GM12892 (cell line): Measurements from ENCODE around the gene WFDC6. TPM values are rescaled to one million over a fixed set of nuclear protein-coding genes. Genes with fewer than 3 reads are reported as not detected.
"Not testable (repeated sequence)": the region's sequence is repeated elsewhere in the genome, so short reads cannot be mapped to it uniquely, and the experiment has no call there.

Source experiments
- DNase-seq: peaks from one replicate; pipeline ENCODE4 v3.0.0; 2011; ENCODE audit not compliant: insufficient read length
- FAIRE-seq: peaks from 2 replicates; lab custom pipeline; 2011; peaks lifted over from hg19 to GRCh38; lab: Jason Lieb, UNC
- POLR2A ChIP-seq: IDR thresholded peaks from 2 replicates; pipeline ENCODE4 v1.6.1; 2011; ENCODE audit warnings: low read depth, low read length, control low read depth
- POLR2AphosphoS5 ChIP-seq: IDR thresholded peaks from 2 replicates; pipeline ENCODE4 v1.6.1; 2011; ENCODE audit warnings: low read depth, low read length, control low read depth
- TAF1 ChIP-seq: IDR thresholded peaks from 2 replicates; pipeline ENCODE4 v1.6.1; 2011; ENCODE audit warnings: low read depth, mild to moderate bottlenecking, control low read depth, low read length, borderline replicate concordance
- polyA plus RNA-seq: library from polyadenylated mRNA; unstranded; fragments of >200 nt; gene quantifications from one replicate; pipeline ENCODE4 v1.2.1, GENCODE V29; 2012; ENCODE audit warnings: missing spikeins, inconsistent platforms; ENCODE audit not compliant: missing spikeins

WFDC6 gene
- polyA plus RNA-seq = not detected

- no peak for FAIRE-seq
Observed at GRCh38 chr20:45539382-45539781, at the start of gene WFDC6. WFDC6 (minus strand) TSS chr20:45539482; CDS start chr20:45539407, 75 bp downstream.

GRCh38 chr20:45588800-45589199, 49.5 kb upstream of the WFDC6 start:
- DNase-seq (no peak), FAIRE-seq (no peak)
- TF ChIP-seq TAF1 (no peak), POLR2A (no peak), POLR2AphosphoS5 (no peak)

More at GRCh38 chr20:45539382-45539781, at the start of gene WFDC6:
- no peak for DNase-seq
- TF ChIP-seq POLR2A = no peak
- TF ChIP-seq TAF1 = no peak
- no peak for TF ChIP-seq POLR2AphosphoS5

- FAIRE-seq, DNase-seq: not testable (repeated sequence)
Observed at GRCh38 chr20:45585986-45586385, 46.7 kb upstream of the WFDC6 start.

GRCh38 chr20:45584294-45584693, 45.0 kb upstream of the WFDC6 start:
- not testable (repeated sequence) for DNase-seq, FAIRE-seq

GRCh38 chr20:45583502-45583901, 44.2 kb upstream of the WFDC6 start:
- DNase-seq = no peak
- FAIRE-seq = no peak
- TF ChIP-seq TAF1 (no peak), POLR2A (no peak), POLR2AphosphoS5 (no peak)

- DNase-seq (no peak), FAIRE-seq (no peak)
Observed at GRCh38 chr20:45581702-45582101, 42.4 kb upstream of the WFDC6 start.

GRCh38 chr20:45579184-45579583, 39.9 kb upstream of the WFDC6 start, which contains the start of gene WFDC8:
WFDC8 (minus strand) TSS chr20:45579284; CDS start chr20:45579247, 37 bp downstream.
- TF ChIP-seq POLR2A (no peak), TAF1 (no peak), POLR2AphosphoS5 (no peak)
- no peak for FAIRE-seq

More at GRCh38 chr20:45581702-45582101, 42.4 kb upstream of the WFDC6 start:
- TF ChIP-seq POLR2A (no peak), TAF1 (no peak), POLR2AphosphoS5 (no peak)

GRCh38 chr20:45578231-45578630, 38.9 kb upstream of the WFDC6 start:
- no peak for TF ChIP-seq TAF1
- TF ChIP-seq POLR2AphosphoS5 = no peak
- no peak for TF ChIP-seq POLR2A
- no peak for DNase-seq
- FAIRE-seq = no peak

More at GRCh38 chr20:45579184-45579583, 39.9 kb upstream of the WFDC6 start, which contains the start of gene WFDC8:
- DNase-seq = no peak

GRCh38 chr20:45576995-45577394, 37.7 kb upstream of the WFDC6 start:
- FAIRE-seq (no peak), DNase-seq (no peak)
- TF ChIP-seq POLR2A (no peak), TAF1 (no peak), POLR2AphosphoS5 (no peak)

GRCh38 chr20:45575931-45576330, 36.6 kb upstream of the WFDC6 start:
- TF ChIP-seq POLR2A (no peak), TAF1 (no peak), POLR2AphosphoS5 (no peak)
- DNase-seq (no peak), FAIRE-seq (no peak)

- not testable (repeated sequence) for DNase-seq, FAIRE-seq
Observed at GRCh38 chr20:45569650-45570049, 30.4 kb upstream of the WFDC6 start.

GRCh38 chr20:45564760-45565276, 25.5 kb upstream of the WFDC6 start:
- DNase-seq = no peak
- no peak for TF ChIP-seq TAF1
- no peak for TF ChIP-seq POLR2AphosphoS5
- FAIRE-seq = no peak

- FAIRE-seq (no peak), DNase-seq (no peak)
- TF ChIP-seq TAF1 = no peak
- no peak for TF ChIP-seq POLR2AphosphoS5
- no peak for TF ChIP-seq POLR2A
Observed at GRCh38 chr20:45555198-45555597, 15.9 kb upstream of the WFDC6 start.

- DNase-seq (no peak), FAIRE-seq (no peak)
- TF ChIP-seq TAF1 (no peak), POLR2AphosphoS5 (no peak), POLR2A (no peak)
Observed at GRCh38 chr20:45552456-45552855, 13.2 kb upstream of the WFDC6 start.
